Uterus (tissue), 4 donors: Measurements from ENCODE around the gene SCARB2. TPM values are rescaled to one million over a fixed set of nuclear protein-coding genes. Genes with fewer than 3 reads are reported as not detected.
A peak's percentile ranks its signal among the peaks of the same experiment; 100 is the strongest.

ENCODE experiments used
- DNase-seq, 2 donors: peaks; one replicate each; pipeline ENCODE4 v3.0.0-alpha.2; 2019 to 2020
- H3K27ac ChIP-seq, 2 donors: fragments of 200-600 bp; sonication (generic); 1 replicate in 1 of 2; 2 replicates in 1 of 2; pipeline ENCODE4 v1.5.1; 2016 to 2018
- H3K27me3 ChIP-seq, 2 donors: fragments of 200-600 bp; sonication (generic); one replicate each; pipeline ENCODE4 v1.5.1; 2018 to 2019; ENCODE audit warnings: control low read depth in 1 of 2
- H3K36me3 ChIP-seq, 2 donors: fragments of 200-600 bp; sonication (generic); one replicate each; pipeline ENCODE4 v1.5.1; 2019; ENCODE audit warnings: control low read depth in 1 of 2
- H3K4me1 ChIP-seq, 2 donors: fragments of 200-600 bp; sonication (generic); one replicate each; pipeline ENCODE4 v1.5.1; 2018 to 2019; ENCODE audit warnings: control low read depth in 1 of 2
- H3K4me3 ChIP-seq, 2 donors: fragments of 200-600 bp; sonication (generic); 1 replicate in 1 of 2; 2 replicates in 1 of 2; pipeline ENCODE4 v1.5.1; 2018 to 2019; ENCODE audit warnings: mild to moderate bottlenecking in 1 of 2
- H3K9me3 ChIP-seq, 2 donors: fragments of 200-600 bp; sonication (generic); one replicate each; pipeline ENCODE4 v1.5.1; 2019; ENCODE audit warnings: control low read depth in 1 of 2
- CTCF ChIP-seq, 4 experiments: fragments of 200-600 bp in 2 of 4; fragments of 450-650 bp in 2 of 4; sonication (generic) in 2 of 4; IDR thresholded peaks; one replicate each; pipeline ENCODE4 v1.5.1; 2016 to 2019; ENCODE audit warnings: antibody characterized with exemption in 4 of 4, mild to moderate bottlenecking in 2 of 4, moderate library complexity in 1 of 4
- POLR2A ChIP-seq, 2 donors: fragments of 450-650 bp; IDR thresholded peaks; one replicate each; pipeline ENCODE4 v1.6.1; 2016; ENCODE audit warnings: antibody characterized with exemption in 2 of 2, mild to moderate bottlenecking in 1 of 2, moderate library complexity in 1 of 2
- intact Hi-C: fragments of 100-400 bp; cut with DNase I; formaldehyde crosslinking; loops from one replicate; pipeline ENCODE4 v1.15.1; 2023; ENCODE audit warnings: low total_unique reads
- total RNA-seq, 4 donors: library from RNA; depleted of rRNA in 3 of 4; stranded (reverse); fragments of >200 nt in 3 of 4; gene quantifications; one replicate each; pipeline versions ENCODE4 v1.1.0 to v1.2.4, GENCODE V29; 2014 to 2023
- donor health status: DM: yes; HTN: yes; CAD: no.

The SCARB2 gene
- total RNA-seq, 4 donors from 2014 or later, result 150 to 233 (median 196) TPM

DNA sequence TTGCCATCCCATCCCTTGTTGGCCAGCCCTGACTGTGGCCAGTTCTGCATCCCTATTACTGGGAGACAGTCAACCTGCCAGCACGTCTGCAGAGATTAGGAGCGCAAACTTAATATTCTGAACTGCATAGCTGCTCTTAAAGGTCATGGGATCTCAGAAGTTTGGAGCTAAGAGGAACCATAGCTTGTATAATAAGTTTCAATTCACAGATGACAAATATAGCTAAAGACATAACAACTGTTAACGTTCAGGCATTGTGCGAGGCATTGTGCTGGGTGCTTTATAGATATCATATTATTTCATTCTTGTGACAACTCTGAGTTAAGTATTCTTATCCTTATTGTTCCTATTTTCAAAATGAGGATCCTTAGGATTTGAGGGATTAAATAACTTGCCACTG, 3.7 kb downstream of the SCARB2 start:
- no peaks in the 10 kb centered on the region for H3K9me3 ChIP-seq
- H3K27me3 ChIP-seq, result no peaks in the 10 kb centered on the region
- TF ChIP-seq POLR2A (IDR thresholded peaks at IDR 0.05) (no peak), CTCF (IDR thresholded peaks at IDR 0.05) (no peak)
- no peaks in the 10 kb centered on the region for H3K36me3 ChIP-seq
- no peak overlapping the region for H3K4me3 ChIP-seq
- no peak for DNase-seq
- peaks cover 10 to 21% of the 10 kb centered on the region in 2 donors for H3K4me1 ChIP-seq
- intact Hi-C loops, result no loop called here
- peak overlapping the region; percentile 97 to 99 for H3K27ac ChIP-seq

- TF ChIP-seq CTCF (IDR thresholded peaks at IDR 0.05) (no peak), POLR2A (IDR thresholded peaks at IDR 0.05) (peak; percentile 34 to 44)
- H3K36me3 ChIP-seq, result no peaks in the 10 kb centered on the region
- peak; percentile 73 to 87 for DNase-seq
- H3K27me3 ChIP-seq, result no peaks in the 10 kb centered on the region
- no peaks in the 10 kb centered on the region for H3K9me3 ChIP-seq
- H3K27ac ChIP-seq, result peak overlapping the region; percentile 97 to 99
- peak overlapping the region; percentile 5 to 26 for H3K4me3 ChIP-seq
- intact Hi-C loops, result no loop called here
- H3K4me1 ChIP-seq, result peaks cover 4 to 21% of the 10 kb centered on the region in 2 donors
Measured at GRCh38 chr4:76208005-76208765, 5.4 kb downstream of the SCARB2 start.

DNA sequence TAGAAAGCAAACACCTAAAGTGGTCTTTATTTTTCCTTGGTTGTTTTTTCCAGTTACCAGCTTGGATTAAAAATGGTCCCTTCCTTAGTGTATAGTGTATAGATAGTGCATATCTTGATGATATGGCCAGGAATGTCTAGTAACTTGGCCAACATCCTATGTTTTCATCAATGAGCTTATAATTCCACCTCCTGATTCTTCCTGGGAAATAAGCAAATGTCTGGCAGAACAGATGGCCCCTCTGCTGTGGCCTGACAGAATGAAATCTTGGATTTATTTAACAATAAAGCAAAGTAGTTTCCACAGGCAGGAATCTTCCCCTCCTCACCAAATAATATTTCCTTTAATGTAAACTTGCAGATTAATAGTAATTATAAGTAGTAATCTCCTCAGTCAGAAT, 6.1 kb downstream of the SCARB2 start:
- H3K4me1 ChIP-seq, result peaks cover 4 to 21% of the 10 kb centered on the region in 2 donors

DNA sequence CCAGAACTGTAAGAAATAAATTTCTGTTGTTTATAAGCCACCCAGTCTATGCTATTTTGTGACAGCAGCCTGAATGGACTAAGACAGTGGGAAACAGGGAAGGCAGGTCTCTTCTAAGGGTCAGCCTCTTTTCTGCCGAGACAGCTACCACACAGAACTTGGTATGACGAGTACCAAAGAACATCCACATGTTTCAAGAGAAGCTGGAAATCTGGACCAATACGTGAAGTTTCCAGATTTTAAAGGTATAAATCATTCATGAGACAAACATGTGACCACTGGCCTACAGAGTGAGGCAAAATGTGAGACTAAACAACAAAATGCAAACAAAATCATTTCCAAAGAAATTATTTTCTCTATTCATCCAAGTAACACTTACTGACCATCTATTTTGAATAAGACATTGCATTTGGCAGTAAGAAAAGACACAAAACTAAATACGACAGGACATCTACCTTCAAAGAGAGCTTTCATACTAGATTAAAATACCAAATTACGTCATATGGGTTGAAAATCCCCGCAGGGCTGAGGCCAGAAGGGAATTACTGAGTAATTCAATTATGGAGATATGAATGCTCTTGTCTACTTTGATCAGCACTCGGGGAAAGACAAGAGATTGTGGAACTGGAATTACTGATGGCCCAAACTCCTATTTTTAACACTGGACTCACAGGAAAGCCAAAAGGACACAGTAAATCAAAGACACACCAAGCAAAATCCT, 7.2 kb downstream of the SCARB2 start:
- Histone ChIP-seq H3K27me3 (no peaks in the 10 kb centered on the region), H3K36me3 (no peaks in the 10 kb centered on the region), H3K4me1 (peaks cover 4 to 21% of the 10 kb centered on the region in 2 donors), H3K4me3 (no peak overlapping the region), H3K9me3 (no peaks in the 10 kb centered on the region), H3K27ac (peak overlapping the region; percentile 97 to 99)
- peak in 1 of 2 donors; percentile 40 for DNase-seq
- intact Hi-C loops, result no loop called here
- TF ChIP-seq CTCF (IDR thresholded peaks at IDR 0.05), result no peak
- TF ChIP-seq POLR2A (IDR thresholded peaks at IDR 0.05), result no peak

More for the DNA sequence above, 6.1 kb downstream of the SCARB2 start:
- Histone ChIP-seq H3K4me3 (no peak overlapping the region), H3K27me3 (no peaks in the 10 kb centered on the region), H3K27ac (peak overlapping the region; percentile 97 to 99), H3K9me3 (no peaks in the 10 kb centered on the region), H3K36me3 (no peaks in the 10 kb centered on the region)
- intact Hi-C loops, result no loop called here
- no peak for TF ChIP-seq POLR2A (IDR thresholded peaks at IDR 0.05)
- no peak for TF ChIP-seq CTCF (IDR thresholded peaks at IDR 0.05)
- DNase-seq, result no peak

- no peak for DNase-seq
Measured at GRCh38 chr4:76205476-76205875, 8.1 kb downstream of the SCARB2 start.

More at GRCh38 chr4:76205476-76205875, 8.1 kb downstream of the SCARB2 start:
- Histone ChIP-seq H3K36me3 (no peaks in the 10 kb centered on the region), H3K9me3 (no peaks in the 10 kb centered on the region), H3K27ac (peak overlapping the region; percentile 97 to 99), H3K4me3 (no peak overlapping the region), H3K27me3 (no peaks in the 10 kb centered on the region), H3K4me1 (peaks cover 4 to 21% of the 10 kb centered on the region in 2 donors)
- TF ChIP-seq CTCF (IDR thresholded peaks at IDR 0.05), result no peak
- TF ChIP-seq POLR2A (IDR thresholded peaks at IDR 0.05), result no peak
- intact Hi-C loops, result no loop called here
